Natural killer cell treated with Interleukin-12 subunit alpha and Interleukin-12 subunit beta and Interleukin-15 and Interleukin-18, amount 100 ng/mL, for 72 hours (primary cell): Measurements from ENCODE around the gene DCTN2. TPM values are rescaled to one million over a fixed set of nuclear protein-coding genes. Genes with fewer than 3 reads are reported as not detected.
"Not testable (repeated sequence)": the region's sequence is repeated elsewhere in the genome, so short reads cannot be mapped to it uniquely, and the experiment has no call there.

Experiments
- ATAC-seq, 2 donors: fragments of 150-1000 bp; cut with Tn5 transposase in 1 of 2; sonication (Bioruptor Pico), chemical (Tn5 transposase) in 1 of 2; 2 replicates each; pipeline ENCODE4 v1.10.0; 2021
- DNase-seq: peaks from one replicate; pipeline ENCODE4 v3.0.0; 2022; ENCODE audit warnings: low spot score
- H3K27ac Mint-ChIP-seq, 2 donors: 1 replicate in 1 of 2; 2 replicates in 1 of 2; pipeline ENCODE4 v1.8.0; 2022; ENCODE audit warnings: mixed read lengths in 2 of 2, mild to moderate bottlenecking in 1 of 2, moderate library complexity in 1 of 2
- H3K27me3 Mint-ChIP-seq, 2 donors: 1 replicate in 1 of 2; 2 replicates in 1 of 2; pipeline ENCODE4 v1.8.0; 2022; ENCODE audit warnings: mixed read lengths in 2 of 2
- H3K36me3 Mint-ChIP-seq: one replicate; pipeline ENCODE4 v1.8.0; 2022; ENCODE audit warnings: mixed read lengths
- H3K4me1 Mint-ChIP-seq, 2 donors: 1 replicate in 1 of 2; 2 replicates in 1 of 2; pipeline ENCODE4 v1.8.0; 2022; ENCODE audit warnings: low read depth in 2 of 2, mixed read lengths in 2 of 2, mild to moderate bottlenecking in 1 of 2
- H3K4me3 Mint-ChIP-seq: one replicate; pipeline ENCODE4 v1.8.0; 2022; ENCODE audit warnings: mixed read lengths
- H3K9me3 Mint-ChIP-seq: 2 replicates; pipeline ENCODE4 v1.8.0; 2022; ENCODE audit warnings: mixed read lengths
- total RNA-seq, 2 donors: library from RNA; stranded (reverse); gene quantifications; one replicate each; pipeline ENCODE4 v1.2.3, GENCODE V29; 2022

The DCTN2 gene
- total RNA-seq, 2 donors from 2014 or later: 94.2 to 98.7 TPM

- Mint-ChIP-seq H3K36me3 (peaks cover 22% of the 10 kb centered on the region), H3K4me1 (peaks cover 11 to 12% of the 10 kb centered on the region in 2 donors)
- H3K9me3 Mint-ChIP-seq, DNase-seq, H3K27ac Mint-ChIP-seq, H3K4me3 Mint-ChIP-seq, H3K27me3 Mint-ChIP-seq, ATAC-seq: not testable (repeated sequence)
Observed at GRCh38 chr12:57502311-57502969, 44.6 kb downstream of the DCTN2 start.

- ATAC-seq: no peak
- Mint-ChIP-seq H3K36me3 (peaks cover 30% of the 10 kb centered on the region), H3K27ac (peak overlapping the region in 1 of 2 donors; percentile 30), H3K4me3 (no peak overlapping the region), H3K9me3 (no peaks in the 10 kb centered on the region), H3K27me3 (no peaks in the 10 kb centered on the region), H3K4me1 (peaks cover 19 to 20% of the 10 kb centered on the region in 2 donors)
- no peak for DNase-seq
Observed at GRCh38 chr12:57500213-57500612, 46.8 kb downstream of the DCTN2 start.

- Mint-ChIP-seq H3K4me1 (peaks cover 19 to 20% of the 10 kb centered on the region in 2 donors), H3K9me3 (no peaks in the 10 kb centered on the region), H3K4me3 (no peak overlapping the region), H3K36me3 (peaks cover 30% of the 10 kb centered on the region), H3K27me3 (no peaks in the 10 kb centered on the region), H3K27ac (no peak overlapping the region)
- DNase-seq (no peak), ATAC-seq (no peak)
Observed at GRCh38 chr12:57498571-57498970, 48.4 kb downstream of the DCTN2 start.

- ATAC-seq (no peak), DNase-seq (no peak)
- Mint-ChIP-seq H3K4me3 (no peak overlapping the region), H3K36me3 (peaks cover 30% of the 10 kb centered on the region), H3K27me3 (no peaks in the 10 kb centered on the region), H3K27ac (peak overlapping the region in 1 of 2 donors; percentile 42), H3K4me1 (peaks cover 19 to 20% of the 10 kb centered on the region in 2 donors), H3K9me3 (no peaks in the 10 kb centered on the region)
Observed at GRCh38 chr12:57498132-57498502, 48.9 kb downstream of the DCTN2 start.

GRCh38 chr12:57497223-57498131 is 49.5 kb downstream of the DCTN2 start:
- ATAC-seq: no peak

GRCh38 chr12:57496822-57497221 is 50.2 kb downstream of the DCTN2 start:
- Mint-ChIP-seq H3K4me3 (no peak overlapping the region), H3K27ac (peak overlapping the region in 1 of 2 donors; percentile 42), H3K9me3 (no peaks in the 10 kb centered on the region), H3K36me3 (peaks cover 35% of the 10 kb centered on the region), H3K4me1 (peaks cover 19 to 20% of the 10 kb centered on the region in 2 donors), H3K27me3 (no peaks in the 10 kb centered on the region)
- DNase-seq: no peak
- ATAC-seq: peak in 1 of 2 donors; percentile 81

More at GRCh38 chr12:57497223-57498131, 49.5 kb downstream of the DCTN2 start:
- no peaks in the 10 kb centered on the region for H3K9me3 Mint-ChIP-seq
- H3K4me3 Mint-ChIP-seq: no peak overlapping the region
- DNase-seq: no peak
- peaks cover 37% of the 10 kb centered on the region for H3K36me3 Mint-ChIP-seq
- peaks cover 19 to 24% of the 10 kb centered on the region in 2 donors for H3K4me1 Mint-ChIP-seq
- H3K27me3 Mint-ChIP-seq: no peaks in the 10 kb centered on the region
- H3K27ac Mint-ChIP-seq: peak overlapping the region in 1 of 2 donors; percentile 42

- DNase-seq, H3K9me3 Mint-ChIP-seq, H3K27ac Mint-ChIP-seq, ATAC-seq, H3K27me3 Mint-ChIP-seq, H3K4me3 Mint-ChIP-seq: not testable (repeated sequence)
- peaks cover 21 to 22% of the 10 kb centered on the region in 2 donors for H3K4me1 Mint-ChIP-seq
- peaks cover 35% of the 10 kb centered on the region for H3K36me3 Mint-ChIP-seq
Observed at GRCh38 chr12:57495051-57495701, 51.8 kb downstream of the DCTN2 start.

GRCh38 chr12:57491393-57492280 is 55.4 kb downstream of the DCTN2 start:
- Mint-ChIP-seq H3K36me3 (peaks cover 37% of the 10 kb centered on the region), H3K27ac (peak overlapping the region; percentile 13 to 23), H3K27me3 (no peaks in the 10 kb centered on the region), H3K9me3 (no peaks in the 10 kb centered on the region), H3K4me3 (peak overlapping the region; percentile 43), H3K4me1 (peaks cover 24 to 28% of the 10 kb centered on the region in 2 donors)
- DNase-seq: no peak
- no peak for ATAC-seq

GRCh38 chr12:57490126-57490525 is 56.9 kb downstream of the DCTN2 start:
- DNase-seq (no peak), ATAC-seq (no peak)
- Mint-ChIP-seq H3K4me3 (no peak overlapping the region), H3K27ac (peak overlapping the region in 1 of 2 donors; percentile 98), H3K27me3 (no peaks in the 10 kb centered on the region), H3K9me3 (no peaks in the 10 kb centered on the region), H3K36me3 (peaks cover 37% of the 10 kb centered on the region), H3K4me1 (peaks cover 24 to 28% of the 10 kb centered on the region in 2 donors)

- DNase-seq (no peak), ATAC-seq (no peak)
- peaks cover 37% of the 10 kb centered on the region for H3K36me3 Mint-ChIP-seq
- peaks cover 24 to 28% of the 10 kb centered on the region in 2 donors for H3K4me1 Mint-ChIP-seq
- no peaks in the 10 kb centered on the region for H3K27me3 Mint-ChIP-seq
- H3K4me3 Mint-ChIP-seq: peak overlapping the region; percentile 95
- no peaks in the 10 kb centered on the region for H3K9me3 Mint-ChIP-seq
- peak overlapping the region; percentile 84 to 98 for H3K27ac Mint-ChIP-seq
Observed at GRCh38 chr12:57489157-57489641, 57.8 kb downstream of the DCTN2 start.

- Mint-ChIP-seq H3K4me1 (peaks cover 25 to 28% of the 10 kb centered on the region in 2 donors), H3K27me3 (no peaks in the 10 kb centered on the region), H3K9me3 (no peaks in the 10 kb centered on the region), H3K4me3 (peak overlapping the region; percentile 95), H3K36me3 (peaks cover 37% of the 10 kb centered on the region), H3K27ac (peak overlapping the region; percentile 84 to 98)
- ATAC-seq (peak in 1 of 2 donors; percentile 1), DNase-seq (no peak)
Observed at GRCh38 chr12:57488402-57489156, 58.4 kb downstream of the DCTN2 start.
